ENCODE data around the gene REEP2.

DNA sequence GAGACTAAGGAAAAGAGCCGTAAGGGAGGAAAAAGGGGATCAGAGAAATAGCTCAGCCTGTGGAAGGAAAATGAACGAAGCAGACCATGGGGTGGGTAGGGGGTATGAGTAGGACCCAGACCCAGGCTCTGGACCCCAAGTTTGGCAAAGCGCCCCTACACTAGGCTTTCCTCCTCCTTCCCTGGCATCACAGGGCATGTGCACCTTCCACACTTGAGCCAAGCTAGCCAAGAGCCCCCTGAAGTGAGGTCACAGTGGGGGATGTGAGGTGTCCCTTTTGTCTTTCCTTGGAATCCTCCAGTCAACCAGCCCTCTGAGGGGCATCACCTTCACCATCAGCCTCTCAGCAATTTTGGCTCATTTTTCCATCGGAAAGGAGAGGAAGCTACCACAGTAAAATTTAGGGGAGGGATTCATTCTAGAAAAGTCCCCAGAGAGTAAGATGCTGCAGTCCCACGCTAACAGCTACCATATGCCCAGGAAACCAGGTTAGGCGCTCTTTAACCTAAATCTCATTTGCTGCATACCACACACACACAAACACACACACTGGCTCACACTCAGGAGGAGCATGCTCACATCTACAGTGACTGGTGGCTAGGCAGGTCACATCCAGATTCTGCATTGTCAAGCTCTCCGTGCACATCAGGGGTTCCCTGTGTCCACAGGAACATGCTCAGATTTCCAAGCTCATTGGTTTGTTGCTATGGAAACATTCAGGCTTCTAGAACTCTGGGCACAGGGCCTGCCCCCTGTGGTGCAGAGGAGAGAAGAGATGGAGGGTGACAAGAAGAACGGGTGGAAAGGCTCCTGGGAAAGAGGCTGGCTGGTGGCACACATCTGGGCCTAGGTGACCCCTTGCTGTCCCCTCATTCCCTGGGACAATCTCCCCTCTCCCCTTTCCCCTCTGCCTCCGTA, 9.9 kb downstream of the REEP2 start:
- no peak for TF ChIP-seq EZH2phosphoT487 (IDR thresholded peaks at IDR 0.05)
- TF ChIP-seq, protein P1, sequence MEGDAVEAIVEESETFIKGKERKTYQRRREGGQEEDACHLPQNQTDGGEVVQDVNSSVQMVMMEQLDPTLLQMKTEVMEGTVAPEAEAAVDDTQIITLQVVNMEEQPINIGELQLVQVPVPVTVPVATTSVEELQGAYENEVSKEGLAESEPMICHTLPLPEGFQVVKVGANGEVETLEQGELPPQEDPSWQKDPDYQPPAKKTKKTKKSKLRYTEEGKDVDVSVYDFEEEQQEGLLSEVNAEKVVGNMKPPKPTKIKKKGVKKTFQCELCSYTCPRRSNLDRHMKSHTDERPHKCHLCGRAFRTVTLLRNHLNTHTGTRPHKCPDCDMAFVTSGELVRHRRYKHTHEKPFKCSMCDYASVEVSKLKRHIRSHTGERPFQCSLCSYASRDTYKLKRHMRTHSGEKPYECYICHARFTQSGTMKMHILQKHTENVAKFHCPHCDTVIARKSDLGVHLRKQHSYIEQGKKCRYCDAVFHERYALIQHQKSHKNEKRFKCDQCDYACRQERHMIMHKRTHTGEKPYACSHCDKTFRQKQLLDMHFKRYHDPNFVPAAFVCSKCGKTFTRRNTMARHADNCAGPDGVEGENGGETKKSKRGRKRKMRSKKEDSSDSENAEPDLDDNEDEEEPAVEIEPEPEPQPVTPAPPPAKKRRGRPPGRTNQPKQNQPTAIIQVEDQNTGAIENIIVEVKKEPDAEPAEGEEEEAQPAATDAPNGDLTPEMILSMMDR (IDR thresholded peaks at IDR 0.05) = no peak
- no peak for TF ChIP-seq EZH2 (IDR thresholded peaks at IDR 0.05)

Data from neural progenitor cell (in vitro differentiated cells).